NT2/D1 (cell line): ENCODE results near the gene TMEM54.

ENCODE experiments used
- SUZ12 ChIP-seq: IDR thresholded peaks from 2 replicates; pipeline ENCODE4 v1.6.1; 2011; ENCODE audit not compliant: insufficient read length, insufficient read depth; ENCODE audit errors: extremely low read depth
- YY1 ChIP-seq: IDR thresholded peaks from 2 replicates; pipeline ENCODE4 v1.6.1; 2011; ENCODE audit not compliant: insufficient read length, insufficient read depth
- ZNF274 ChIP-seq: IDR thresholded peaks from 2 replicates; pipeline ENCODE4 v1.6.1; 2011; ENCODE audit warnings: mild to moderate bottlenecking, low read depth, low read length

GRCh38 chr1:32867671-32868070 is 33.5 kb downstream of the TMEM54 start:
- TF ChIP-seq YY1 (no peak), ZNF274 (no peak), SUZ12 (no peak)
